PC-3 (cell line): Measurements from ENCODE around the gene RXRA. TPM values are rescaled to one million over a fixed set of nuclear protein-coding genes. Genes with fewer than 3 reads are reported as not detected.

Source experiments
- ATAC-seq: fragments of 200-7000 bp; cut with Tn5 transposase; 2 replicates; pipeline ENCODE4 v1.9.1; 2020; ENCODE audit warnings: mild to moderate bottlenecking, moderate library complexity
- BruUV-seq: library from RNA; stranded (reverse); fragments of 400-500 nt; replicated peaks from 2 replicates; lab custom pipeline; 2021; lab: Mats Ljungman, UMichigan
- CTCF ChIA-PET: fragments of 300-600 bp; sonication (Branson Sonifier 250); formaldehyde crosslinking; loops from one replicate; lab custom pipeline; 2022; ENCODE audit warnings: antibody characterized with exemption; lab: Charles Lee
- POLR2A ChIA-PET: fragments of 300-600 bp; sonication (Branson Sonifier 250); formaldehyde crosslinking; loops from one replicate; lab custom pipeline; 2022; ENCODE audit warnings: antibody characterized with exemption; ENCODE audit not compliant: unreplicated experiment; lab: Charles Lee
- DNase-seq: peaks from one replicate; pipeline ENCODE4 v3.0.0-alpha.2; 2015
- H2AFZ ChIP-seq: fragments of 300-600 bp; sonication (generic); 2 replicates; pipeline ENCODE4 v1.6.0; 2016; ENCODE audit warnings: antibody characterized with exemption, low read length
- H3F3A ChIP-seq: fragments of 300-600 bp; sonication (generic); one replicate; pipeline ENCODE4 v1.6.0; 2017; ENCODE audit warnings: antibody characterized with exemption, low read length, control low read depth, mild to moderate bottlenecking; ENCODE audit not compliant: unreplicated experiment
- H3K27ac ChIP-seq: fragments of 300-600 bp; sonication (generic); 2 replicates; pipeline ENCODE4 v1.5.1; 2016; ENCODE audit warnings: mild to moderate bottlenecking, low read length
- H3K27me3 ChIP-seq: fragments of 300-600 bp; sonication (generic); 2 replicates; pipeline ENCODE4 v1.6.1; 2016; ENCODE audit warnings: low read length, mixed read lengths
- H3K36me3 ChIP-seq: fragments of 300-600 bp; sonication (generic); 2 replicates; pipeline ENCODE4 v1.6.1; 2016; ENCODE audit warnings: low read depth, mixed run types, low read length, mixed read lengths
- H3K4me1 ChIP-seq: fragments of 300-600 bp; sonication (generic); 2 replicates; pipeline ENCODE4 v1.5.1; 2016; ENCODE audit warnings: low read length; ENCODE audit not compliant: insufficient read depth
- H3K4me2 ChIP-seq: fragments of 300-600 bp; sonication (generic); 2 replicates; pipeline ENCODE4 v1.6.0; 2016; ENCODE audit warnings: low read length
- H3K4me3 ChIP-seq: fragments of 300-600 bp; sonication (generic); 2 replicates; pipeline ENCODE4 v1.5.1; 2016; ENCODE audit warnings: mild to moderate bottlenecking, low read length, mixed read lengths
- H3K79me2 ChIP-seq: fragments of 300-600 bp; sonication (generic); 2 replicates; pipeline ENCODE4 v1.6.1; 2017; ENCODE audit warnings: low read length, mixed read lengths
- H3K9ac ChIP-seq: fragments of 300-600 bp; sonication (generic); 2 replicates; pipeline ENCODE4 v1.6.0; 2016; ENCODE audit warnings: mild to moderate bottlenecking, low read length
- H3K9me2 ChIP-seq: fragments of 300-600 bp; sonication (generic); replicated peaks from 2 replicates; pipeline ENCODE4 v1.6.1; 2016; ENCODE audit warnings: mixed run types, low read length, mixed read lengths
- H3K9me3 ChIP-seq: fragments of 300-600 bp; sonication (generic); 2 replicates; pipeline ENCODE4 v1.6.1; 2016; ENCODE audit warnings: low read length, mixed read lengths
- H4K20me1 ChIP-seq: fragments of 300-600 bp; sonication (generic); 2 replicates; pipeline ENCODE4 v1.6.1; 2016; ENCODE audit warnings: low read length, mixed read lengths
- EZH2 ChIP-seq: fragments of 300-600 bp; sonication (generic); IDR thresholded peaks from one replicate; pipeline ENCODE4 v1.6.1; 2017; ENCODE audit warnings: antibody characterized with exemption, mild to moderate bottlenecking, low read length; ENCODE audit not compliant: unreplicated experiment
- EZH2phosphoT487 ChIP-seq: fragments of 300-600 bp; sonication (generic); IDR thresholded peaks from 2 replicates; pipeline ENCODE4 v1.6.1; 2018; ENCODE audit warnings: mild to moderate bottlenecking, antibody characterized with exemption, low read length, borderline replicate concordance
- intact Hi-C: fragments of 100-400 bp; cut with micrococcal nuclease; formaldehyde crosslinking; loops from 2 replicates; pipeline ENCODE4 v1.9.0; 2023
- total RNA-seq: library from RNA; depleted of rRNA; stranded (reverse); fragments of >200 nt; gene quantifications from 2 replicates; pipeline ENCODE4 v1.2.3, GENCODE V29; 2014
- TF ChIP-seq, protein P1 (sequence below): fragments of 300-600 bp; sonication (generic); conservative IDR thresholded peaks from 2 replicates; pipeline ENCODE4 v1.5.1; 2017; ENCODE audit warnings: antibody characterized with exemption, low read depth, mild to moderate bottlenecking, low read length

RXRA gene
- total RNA-seq, 1 experiment from 2014 or later, result 17.5 TPM

DNA sequence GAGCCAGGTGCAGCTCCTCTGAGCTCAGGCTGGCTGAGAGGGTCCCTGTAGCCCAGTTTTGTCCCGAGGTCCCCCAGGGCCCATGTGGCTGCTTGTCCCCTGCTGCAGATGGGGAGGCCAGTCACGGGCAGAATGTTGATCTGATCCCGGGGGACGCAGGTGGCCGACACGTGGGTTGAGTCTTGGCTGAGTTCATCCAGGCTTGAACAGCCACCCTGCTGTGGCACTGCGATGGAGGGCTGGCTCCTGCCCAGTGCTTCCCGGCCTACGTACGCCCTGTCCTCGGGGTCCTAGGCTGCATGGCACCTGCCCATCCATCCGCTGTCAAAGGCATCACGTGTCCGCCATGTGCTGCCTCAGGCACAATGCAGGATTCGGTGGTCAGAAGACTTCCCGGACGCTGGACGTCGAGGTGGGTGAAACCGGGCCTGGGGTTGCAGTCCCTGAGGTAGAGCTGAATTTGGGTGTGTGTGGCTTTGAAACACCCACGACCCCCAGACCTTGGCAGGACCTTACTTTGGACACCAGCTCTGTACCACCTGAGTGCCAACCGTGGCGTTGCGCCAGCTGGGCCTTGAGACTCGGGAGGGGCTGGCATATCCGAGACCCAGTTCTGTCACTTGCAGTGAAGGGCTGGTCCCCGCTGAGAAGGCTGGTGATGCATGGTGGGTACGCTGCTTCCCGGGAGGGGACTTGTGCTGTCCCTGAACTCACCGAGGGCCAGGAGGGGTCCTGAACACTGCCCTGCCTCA lies 22.3 kb downstream of the RXRA start:
- Histone ChIP-seq H3K79me2 (peaks cover 26% of the 10 kb centered on the region), H3K9me2 (no peaks in the 10 kb centered on the region), H3F3A (no peaks in the 10 kb centered on the region), H3K27me3 (no peaks in the 10 kb centered on the region), H3K27ac (no peak overlapping the region), H3K4me1 (no peaks in the 10 kb centered on the region), H3K9ac (no peak overlapping the region), H3K4me2 (no peak overlapping the region), H3K9me3 (no peaks in the 10 kb centered on the region), H3K4me3 (no peak overlapping the region), H2AFZ (no peak overlapping the region), H3K36me3 (no peaks in the 10 kb centered on the region), H4K20me1 (no peaks in the 10 kb centered on the region)
- no TSS peak for BruUV-seq
- intact Hi-C loops, result no loop called here
- ChIA-PET CTCF (no interaction called here), POLR2A (no interaction called here)
- TF ChIP-seq EZH2phosphoT487 (no peak), EZH2 (no peak)
- TF ChIP-seq, protein P1, sequence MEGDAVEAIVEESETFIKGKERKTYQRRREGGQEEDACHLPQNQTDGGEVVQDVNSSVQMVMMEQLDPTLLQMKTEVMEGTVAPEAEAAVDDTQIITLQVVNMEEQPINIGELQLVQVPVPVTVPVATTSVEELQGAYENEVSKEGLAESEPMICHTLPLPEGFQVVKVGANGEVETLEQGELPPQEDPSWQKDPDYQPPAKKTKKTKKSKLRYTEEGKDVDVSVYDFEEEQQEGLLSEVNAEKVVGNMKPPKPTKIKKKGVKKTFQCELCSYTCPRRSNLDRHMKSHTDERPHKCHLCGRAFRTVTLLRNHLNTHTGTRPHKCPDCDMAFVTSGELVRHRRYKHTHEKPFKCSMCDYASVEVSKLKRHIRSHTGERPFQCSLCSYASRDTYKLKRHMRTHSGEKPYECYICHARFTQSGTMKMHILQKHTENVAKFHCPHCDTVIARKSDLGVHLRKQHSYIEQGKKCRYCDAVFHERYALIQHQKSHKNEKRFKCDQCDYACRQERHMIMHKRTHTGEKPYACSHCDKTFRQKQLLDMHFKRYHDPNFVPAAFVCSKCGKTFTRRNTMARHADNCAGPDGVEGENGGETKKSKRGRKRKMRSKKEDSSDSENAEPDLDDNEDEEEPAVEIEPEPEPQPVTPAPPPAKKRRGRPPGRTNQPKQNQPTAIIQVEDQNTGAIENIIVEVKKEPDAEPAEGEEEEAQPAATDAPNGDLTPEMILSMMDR, result no peak
- DNase-seq, result no peak
- ATAC-seq, result no peak

DNA sequence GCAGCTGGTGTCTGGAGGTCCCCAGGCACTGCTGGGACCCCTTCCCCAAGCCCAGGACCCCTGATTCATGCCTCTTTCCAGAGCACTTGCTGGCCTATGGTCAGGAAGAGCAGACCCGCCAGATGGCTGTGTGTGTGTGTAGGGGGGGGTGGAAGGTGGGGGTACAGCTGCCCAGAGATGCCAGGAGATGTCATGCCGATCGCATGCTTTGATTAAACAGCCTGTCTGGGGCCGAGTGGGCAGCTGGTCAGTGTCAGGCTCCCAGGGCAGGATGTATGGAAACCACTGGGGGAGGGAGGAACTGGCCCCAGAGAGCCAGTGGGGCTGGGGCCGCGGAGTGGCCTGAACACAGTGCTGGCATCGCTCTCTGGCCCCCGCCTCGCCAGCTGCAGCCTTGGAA lies 23.7 kb downstream of the RXRA start:
- no TSS peak for BruUV-seq
- POLR2A ChIA-PET, result no interaction called here
- no peaks in the 10 kb centered on the region for H4K20me1 ChIP-seq

More for the DNA sequence above, 23.7 kb downstream of the RXRA start:
- TF ChIP-seq, protein P1, result no peak
- TF ChIP-seq EZH2 (no peak), EZH2phosphoT487 (no peak)
- no peak overlapping the region for H3K9ac ChIP-seq
- DNase-seq (no peak), ATAC-seq (no peak)
- peaks cover under 1% of the 10 kb centered on the region; the same call in 1 of the 2 replicates for H3K4me1 ChIP-seq
- no peaks in the 10 kb centered on the region for H3K9me3 ChIP-seq
- no peak overlapping the region for H3K4me3 ChIP-seq
- H3K27me3 ChIP-seq, result no peaks in the 10 kb centered on the region
- peaks cover 32% of the 10 kb centered on the region for H3K79me2 ChIP-seq
- no peak overlapping the region for H2AFZ ChIP-seq
- intact Hi-C loops, result no loop called here
- H3K36me3 ChIP-seq, result no peaks in the 10 kb centered on the region
- no peak overlapping the region for H3K27ac ChIP-seq
- CTCF ChIA-PET, result no interaction called here
- no peaks in the 10 kb centered on the region for H3K9me2 ChIP-seq
- H3K4me2 ChIP-seq, result no peak overlapping the region
- no peaks in the 10 kb centered on the region for H3F3A ChIP-seq
